Thyroid gland (tissue), 4 donors: ENCODE results near the gene PPAT.

Source experiments
- POLR2A ChIP-seq, 2 donors: fragments of 450-650 bp; IDR thresholded peaks; one replicate each; pipeline ENCODE4 v1.6.1; 2017; ENCODE audit warnings: antibody characterized with exemption in 2 of 2, mild to moderate bottlenecking in 2 of 2, moderate library complexity in 1 of 2
- TF ChIP-seq, protein P1 (sequence below), 6 experiments: fragments of 200-600 bp in 3 of 6; fragments of 450-650 bp in 3 of 6; sonication (generic) in 3 of 6; IDR thresholded peaks; one replicate each; pipeline ENCODE4 v1.5.1; 2016 to 2019; ENCODE audit warnings: antibody characterized with exemption in 6 of 6, mild to moderate bottlenecking in 2 of 6, inconsistent platforms in 1 of 6, moderate library complexity in 1 of 6

DNA sequence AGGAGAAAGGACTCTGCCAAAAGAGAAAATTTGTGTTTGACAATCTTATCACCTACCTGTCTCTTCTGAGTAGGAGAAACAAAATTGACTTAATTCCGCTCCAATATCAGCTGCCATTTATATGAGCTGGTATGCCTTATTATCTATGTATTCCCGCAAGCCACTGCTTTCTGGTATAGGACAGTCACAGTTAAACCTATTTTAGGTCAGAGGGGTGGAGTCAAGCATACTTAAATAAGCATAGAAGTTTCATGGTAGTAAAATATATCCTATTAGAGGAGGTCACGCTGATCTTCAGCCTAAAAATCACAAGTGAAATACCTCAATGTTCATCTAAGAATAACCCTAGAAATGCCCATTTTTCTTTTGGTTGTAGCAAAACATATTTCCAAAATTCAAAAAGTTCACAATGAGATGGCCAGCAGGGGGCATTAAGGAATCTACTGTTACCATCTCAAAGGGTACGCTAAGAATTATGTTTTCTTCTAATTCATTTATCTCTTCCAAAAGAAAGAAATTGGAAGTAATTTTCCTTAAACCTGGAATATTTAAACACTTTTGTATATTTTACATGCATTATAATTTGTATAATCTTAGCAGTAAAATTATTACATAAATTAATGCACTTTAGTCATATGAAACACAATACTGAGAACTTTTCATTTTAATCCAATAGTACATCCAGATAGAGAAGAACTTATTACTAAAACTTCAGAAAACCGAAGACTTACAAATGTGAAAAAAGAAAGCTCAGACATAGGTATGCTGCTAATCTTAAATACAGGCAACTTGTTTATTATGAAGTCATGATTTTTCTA, 10.5 kb downstream of the PPAT start:
- TF ChIP-seq, protein P1, sequence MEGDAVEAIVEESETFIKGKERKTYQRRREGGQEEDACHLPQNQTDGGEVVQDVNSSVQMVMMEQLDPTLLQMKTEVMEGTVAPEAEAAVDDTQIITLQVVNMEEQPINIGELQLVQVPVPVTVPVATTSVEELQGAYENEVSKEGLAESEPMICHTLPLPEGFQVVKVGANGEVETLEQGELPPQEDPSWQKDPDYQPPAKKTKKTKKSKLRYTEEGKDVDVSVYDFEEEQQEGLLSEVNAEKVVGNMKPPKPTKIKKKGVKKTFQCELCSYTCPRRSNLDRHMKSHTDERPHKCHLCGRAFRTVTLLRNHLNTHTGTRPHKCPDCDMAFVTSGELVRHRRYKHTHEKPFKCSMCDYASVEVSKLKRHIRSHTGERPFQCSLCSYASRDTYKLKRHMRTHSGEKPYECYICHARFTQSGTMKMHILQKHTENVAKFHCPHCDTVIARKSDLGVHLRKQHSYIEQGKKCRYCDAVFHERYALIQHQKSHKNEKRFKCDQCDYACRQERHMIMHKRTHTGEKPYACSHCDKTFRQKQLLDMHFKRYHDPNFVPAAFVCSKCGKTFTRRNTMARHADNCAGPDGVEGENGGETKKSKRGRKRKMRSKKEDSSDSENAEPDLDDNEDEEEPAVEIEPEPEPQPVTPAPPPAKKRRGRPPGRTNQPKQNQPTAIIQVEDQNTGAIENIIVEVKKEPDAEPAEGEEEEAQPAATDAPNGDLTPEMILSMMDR (IDR thresholded peaks at IDR 0.05): peak in 5 of 6 experiments; percentile 33 to 67 (median 51)
- TF ChIP-seq POLR2A (IDR thresholded peaks at IDR 0.05): no peak
